Keratinocyte (primary cell): ENCODE measurements around the gene RHOBTB1.

Experiments used
- EZH2 ChIP-seq: IDR thresholded peaks from one replicate; pipeline ENCODE4 v1.6.1; 2012; ENCODE audit warnings: inconsistent platforms, mild to moderate bottlenecking, low read length, moderate library complexity
- TF ChIP-seq, protein P1 (sequence below), 3 experiments: IDR thresholded peaks in 1 of 3; conservative IDR thresholded peaks in 1 of 3; optimal IDR thresholded peaks in 1 of 3; 2 replicates in 2 of 3; 3 replicates in 1 of 3; pipeline versions ENCODE3 to v1.5.1; 2011; ENCODE audit warnings: low read length in 3 of 3, mild to moderate bottlenecking in 3 of 3, moderate library complexity in 2 of 3, control low read depth in 1 of 3, inconsistent platforms in 1 of 3; ENCODE audit not compliant: insufficient read depth in 2 of 3; ENCODE audit errors: extremely low read depth in 1 of 3

DNA sequence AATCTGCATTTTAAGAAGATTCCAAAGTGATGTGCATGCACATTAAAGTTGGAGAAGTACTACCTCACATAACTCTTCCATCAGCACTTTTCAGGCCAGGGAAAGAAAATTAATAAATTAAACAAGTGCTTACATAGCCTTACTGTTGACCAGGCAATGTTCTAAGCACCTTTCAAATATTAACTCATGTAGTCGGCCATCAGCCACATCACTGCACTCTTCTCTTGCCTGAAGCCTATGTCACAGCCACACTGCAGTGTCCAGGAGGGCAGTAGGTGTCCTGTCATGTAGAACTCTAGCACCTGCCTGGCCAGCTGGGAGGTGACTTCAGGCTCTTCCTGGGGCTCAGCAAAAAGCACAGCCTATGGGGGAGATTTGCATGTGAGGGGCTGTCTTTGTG, 94.2 kb downstream of the RHOBTB1 start:
- TF ChIP-seq, protein P1, sequence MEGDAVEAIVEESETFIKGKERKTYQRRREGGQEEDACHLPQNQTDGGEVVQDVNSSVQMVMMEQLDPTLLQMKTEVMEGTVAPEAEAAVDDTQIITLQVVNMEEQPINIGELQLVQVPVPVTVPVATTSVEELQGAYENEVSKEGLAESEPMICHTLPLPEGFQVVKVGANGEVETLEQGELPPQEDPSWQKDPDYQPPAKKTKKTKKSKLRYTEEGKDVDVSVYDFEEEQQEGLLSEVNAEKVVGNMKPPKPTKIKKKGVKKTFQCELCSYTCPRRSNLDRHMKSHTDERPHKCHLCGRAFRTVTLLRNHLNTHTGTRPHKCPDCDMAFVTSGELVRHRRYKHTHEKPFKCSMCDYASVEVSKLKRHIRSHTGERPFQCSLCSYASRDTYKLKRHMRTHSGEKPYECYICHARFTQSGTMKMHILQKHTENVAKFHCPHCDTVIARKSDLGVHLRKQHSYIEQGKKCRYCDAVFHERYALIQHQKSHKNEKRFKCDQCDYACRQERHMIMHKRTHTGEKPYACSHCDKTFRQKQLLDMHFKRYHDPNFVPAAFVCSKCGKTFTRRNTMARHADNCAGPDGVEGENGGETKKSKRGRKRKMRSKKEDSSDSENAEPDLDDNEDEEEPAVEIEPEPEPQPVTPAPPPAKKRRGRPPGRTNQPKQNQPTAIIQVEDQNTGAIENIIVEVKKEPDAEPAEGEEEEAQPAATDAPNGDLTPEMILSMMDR (optimal IDR thresholded peaks at IDR 0.05 in 1 of 3, IDR thresholded peaks at IDR 0.05 in 1 of 3, conservative IDR thresholded peaks at IDR 0.05 in 1 of 3; ENCODE audit: extremely low read depth in 1 of 3, insufficient read depth in 2 of 3, low read length in 3 of 3) = no peak
- no peak for TF ChIP-seq EZH2
